ENCODE results near the gene ITPR1. TPM values are rescaled to one million over a fixed set of nuclear protein-coding genes. Genes with fewer than 3 reads are reported as not detected.

The ITPR1 gene
- total and polyA plus RNA-seq, 10 of the 15 experiments (the other 5 are each of a cell fraction or from before 2014, with no cell fraction given) = 12.2 to 239 (median 28.4) TPM

DNA sequence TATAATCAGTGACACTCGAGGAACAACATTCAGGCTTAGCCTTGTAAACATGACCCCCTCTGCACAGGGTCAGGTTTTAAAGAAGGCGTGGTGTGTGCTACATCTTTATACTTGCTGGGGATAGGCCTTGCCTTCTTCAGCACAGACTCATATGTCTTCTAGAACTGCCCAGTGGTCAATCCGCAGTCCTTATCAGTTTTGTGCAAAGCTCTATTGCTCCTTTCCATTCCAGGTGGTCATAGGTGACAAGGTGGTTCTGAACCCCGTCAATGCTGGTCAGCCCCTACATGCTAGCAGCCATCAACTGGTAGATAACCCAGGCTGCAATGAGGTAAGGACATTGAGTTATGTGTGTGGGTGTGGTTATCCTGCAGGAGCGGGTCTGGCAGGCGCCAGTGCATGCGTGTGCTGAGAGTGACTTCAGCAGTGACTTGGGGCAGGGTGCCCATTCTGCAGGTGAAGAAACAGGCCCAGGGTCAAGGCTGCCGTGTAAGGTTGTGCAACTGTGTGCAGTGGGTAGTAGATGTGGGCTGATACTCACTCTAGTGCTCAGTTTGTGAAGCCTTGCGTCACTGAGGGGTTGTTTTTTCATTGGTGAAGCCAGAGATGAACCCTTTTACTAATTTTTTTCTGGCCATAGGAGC is 150.9 kb downstream of the ITPR1 start:
- POLR2A ChIA-PET = no interaction called here
- TF ChIP-seq CHD2 (IDR thresholded peaks at IDR 0.05; ENCODE audit: borderline replicate concordance, low read depth, low read length) = no peak
- TF ChIP-seq MTA2 (IDR thresholded peaks at IDR 0.05; ENCODE audit: low read depth) = no peak
- no peak for TF ChIP-seq RFX5 (IDR thresholded peaks at IDR 0.05; ENCODE audit: low read depth, low read length)
- no peak for TF ChIP-seq TCF7 (IDR thresholded peaks at IDR 0.05; ENCODE audit: borderline replicate concordance)
- TF ChIP-seq, protein P1, sequence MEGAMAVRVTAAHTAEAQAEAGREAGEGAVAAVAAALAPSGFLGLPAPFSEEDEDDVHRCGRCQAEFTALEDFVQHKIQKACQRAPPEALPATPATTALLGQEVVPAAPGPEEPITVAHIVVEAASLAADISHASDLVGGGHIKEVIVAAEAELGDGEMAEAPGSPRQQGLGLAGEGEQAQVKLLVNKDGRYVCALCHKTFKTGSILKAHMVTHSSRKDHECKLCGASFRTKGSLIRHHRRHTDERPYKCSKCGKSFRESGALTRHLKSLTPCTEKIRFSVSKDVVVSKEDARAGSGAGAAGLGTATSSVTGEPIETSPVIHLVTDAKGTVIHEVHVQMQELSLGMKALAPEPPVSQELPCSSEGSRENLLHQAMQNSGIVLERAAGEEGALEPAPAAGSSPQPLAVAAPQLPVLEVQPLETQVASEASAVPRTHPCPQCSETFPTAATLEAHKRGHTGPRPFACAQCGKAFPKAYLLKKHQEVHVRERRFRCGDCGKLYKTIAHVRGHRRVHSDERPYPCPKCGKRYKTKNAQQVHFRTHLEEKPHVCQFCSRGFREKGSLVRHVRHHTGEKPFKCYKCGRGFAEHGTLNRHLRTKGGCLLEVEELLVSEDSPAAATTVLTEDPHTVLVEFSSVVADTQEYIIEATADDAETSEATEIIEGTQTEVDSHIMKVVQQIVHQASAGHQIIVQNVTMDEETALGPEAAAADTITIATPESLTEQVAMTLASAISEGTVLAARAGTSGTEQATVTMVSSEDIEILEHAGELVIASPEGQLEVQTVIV (IDR thresholded peaks at IDR 0.05; ENCODE audit: borderline replicate concordance, partially characterized antibody) = no peak
- TF ChIP-seq SUPT20H (IDR thresholded peaks at IDR 0.05; ENCODE audit: borderline replicate concordance, control insufficient read depth, low read depth, low read length) = no peak
- TF ChIP-seq, protein P2, sequence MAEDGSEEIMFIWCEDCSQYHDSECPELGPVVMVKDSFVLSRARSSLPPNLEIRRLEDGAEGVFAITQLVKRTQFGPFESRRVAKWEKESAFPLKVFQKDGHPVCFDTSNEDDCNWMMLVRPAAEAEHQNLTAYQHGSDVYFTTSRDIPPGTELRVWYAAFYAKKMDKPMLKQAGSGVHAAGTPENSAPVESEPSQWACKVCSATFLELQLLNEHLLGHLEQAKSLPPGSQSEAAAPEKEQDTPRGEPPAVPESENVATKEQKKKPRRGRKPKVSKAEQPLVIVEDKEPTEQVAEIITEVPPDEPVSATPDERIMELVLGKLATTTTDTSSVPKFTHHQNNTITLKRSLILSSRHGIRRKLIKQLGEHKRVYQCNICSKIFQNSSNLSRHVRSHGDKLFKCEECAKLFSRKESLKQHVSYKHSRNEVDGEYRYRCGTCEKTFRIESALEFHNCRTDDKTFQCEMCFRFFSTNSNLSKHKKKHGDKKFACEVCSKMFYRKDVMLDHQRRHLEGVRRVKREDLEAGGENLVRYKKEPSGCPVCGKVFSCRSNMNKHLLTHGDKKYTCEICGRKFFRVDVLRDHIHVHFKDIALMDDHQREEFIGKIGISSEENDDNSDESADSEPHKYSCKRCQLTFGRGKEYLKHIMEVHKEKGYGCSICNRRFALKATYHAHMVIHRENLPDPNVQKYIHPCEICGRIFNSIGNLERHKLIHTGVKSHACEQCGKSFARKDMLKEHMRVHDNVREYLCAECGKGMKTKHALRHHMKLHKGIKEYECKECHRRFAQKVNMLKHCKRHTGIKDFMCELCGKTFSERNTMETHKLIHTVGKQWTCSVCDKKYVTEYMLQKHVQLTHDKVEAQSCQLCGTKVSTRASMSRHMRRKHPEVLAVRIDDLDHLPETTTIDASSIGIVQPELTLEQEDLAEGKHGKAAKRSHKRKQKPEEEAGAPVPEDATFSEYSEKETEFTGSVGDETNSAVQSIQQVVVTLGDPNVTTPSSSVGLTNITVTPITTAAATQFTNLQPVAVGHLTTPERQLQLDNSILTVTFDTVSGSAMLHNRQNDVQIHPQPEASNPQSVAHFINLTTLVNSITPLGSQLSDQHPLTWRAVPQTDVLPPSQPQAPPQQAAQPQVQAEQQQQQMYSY (CRISPR knock-in tag; IDR thresholded peaks at IDR 0.05) = no peak
- CTCF ChIA-PET = no interaction called here

More for the DNA sequence above, 150.9 kb downstream of the ITPR1 start:
- no peaks in the 10 kb centered on the region for H3K79me2 ChIP-seq (ENCODE audit: control insufficient read depth, insufficient read depth, low read length)
- FAIRE-seq (no peak), DNase-seq (ENCODE audit: low read depth, low spot score) (no peak), ATAC-seq (no peak)
- no TSS peak for BruUV-seq (replicated peaks)
- WGBS (ENCODE audit: insufficient coverage, insufficient replicate concordance, low lambda C conversion rate, missing lambda C conversion rate) = 89% methylated on average over 9 of the region's 9 CpGs
- SMC1A ChIA-PET (ENCODE audit: uncharacterized antibody, unreplicated experiment) = interaction anchor here (0.6 to 0.7 kb wide), 2 partner anchors 14 to 347 kb away, joined by 3 to 4 read pairs; no protein-coding TSS in a partner anchor
- intact Hi-C loops (cut with micrococcal nuclease; ENCODE audit: unreplicated experiment) = no loop called here
- no peaks in the 10 kb centered on the region for H3K27me3 ChIP-seq (replicated peaks in 1 of 2; ENCODE audit: control insufficient read depth in 2 of 2, insufficient read depth in 2 of 2, low read length in 1 of 2)
- H3K4me2 ChIP-seq (ENCODE audit: control insufficient read depth, insufficient read depth) = no peak overlapping the region
- H4K20me1 ChIP-seq (ENCODE audit: control insufficient read depth, insufficient read depth) = no peaks in the 10 kb centered on the region
- no peak overlapping the region for H2AFZ ChIP-seq (ENCODE audit: control insufficient read depth, low read depth, low read length)
- no peak overlapping the region for H3K9ac ChIP-seq (ENCODE audit: control insufficient read depth, insufficient read depth, low read length)
- H3K9me3 ChIP-seq (replicated peaks; ENCODE audit: control insufficient read depth, insufficient read depth, low read length) = no peaks in the 10 kb centered on the region
- RAD21 ChIA-PET (ENCODE audit: unreplicated experiment) = no interaction called here
- H3K27ac ChIP-seq (ENCODE audit: control insufficient read depth, insufficient read depth) = no peak overlapping the region
- peaks cover 18 to 25% of the 10 kb centered on the region in 2 experiments; a peak in 3 of 4 replicates for H3K36me3 ChIP-seq (ENCODE audit: control insufficient read depth in 2 of 2, insufficient read depth in 2 of 2, low read length in 1 of 2)
- H3K4me1 ChIP-seq (ENCODE audit: control insufficient read depth, insufficient read depth, low read length) = no peaks in the 10 kb centered on the region
- in situ Hi-C loops (cut with MboI) = no loop called here
- H3K4me3 ChIP-seq = no peak overlapping the region

All from GM12878 (cell line).